Motor neuron (in vitro differentiated cells): Measurements from ENCODE around the gene BCL3. TPM values are rescaled to one million over a fixed set of nuclear protein-coding genes. Genes with fewer than 3 reads are reported as not detected.
A peak's percentile ranks its signal among the peaks of the same experiment; 100 is the strongest.
"Not testable (repeated sequence)": the region's sequence is repeated elsewhere in the genome, so short reads cannot be mapped to it uniquely, and the experiment has no call there.

Source experiments
- ATAC-seq, 8 experiments: fragments of 200-7000 bp; cut with Tn5 transposase; replicated peaks in 6 of 8; 2 replicates each; pipeline ENCODE4 v1.8.0; 2021; ENCODE audit warnings: mild to moderate bottlenecking in 8 of 8, moderate library complexity in 8 of 8
- H3K27ac ChIP-seq, 2 donors: fragments of 250-450 bp; sonication (Bioruptor Pico); 2 replicates each; pipeline ENCODE4 v1.9.0; 2021; ENCODE audit warnings: antibody characterized with exemption in 2 of 2, mild to moderate bottlenecking in 2 of 2, moderate library complexity in 1 of 2
- H3K4me1 ChIP-seq, 2 donors: fragments of 250-450 bp; sonication (Bioruptor Pico); replicated peaks in 1 of 2; 2 replicates each; pipeline ENCODE4 v1.6.1; 2021; ENCODE audit warnings: antibody characterized with exemption in 2 of 2, mild to moderate bottlenecking in 2 of 2, moderate library complexity in 1 of 2
- H3K4me3 ChIP-seq, 5 donors: fragments of 250-450 bp; sonication (Bioruptor Pico); 2 replicates each; pipeline ENCODE4 v1.9.0; 2021; ENCODE audit warnings: antibody characterized with exemption in 5 of 5, mild to moderate bottlenecking in 5 of 5, moderate library complexity in 4 of 5
- WGBS, 10 experiments: fragments of 450-650 bp; shearing (Covaris generic); methylation state at CpG; one replicate each; pipeline ENCODE4 v1.0.0; 2022; 5-methylcytosine and 5-hydroxymethylcytosine counted together
- in situ Hi-C, 9 experiments: fragments of 400-800 bp; cut with MboI; loops; one replicate each; pipeline ENCODE4 v1.15.0; 2021; ENCODE audit warnings: low sequenced_read_pairs in 9 of 9, low pct_unique_long_range_greater_than_20kb in 2 of 9; ENCODE audit not compliant: unreplicated experiment in 9 of 9
- total RNA-seq, 8 experiments: library from RNA; unstranded; fragments of 300-600 nt; gene quantifications; 2 replicates each; pipeline versions ENCODE4 v1.2.3 to v1.2.4, GENCODE V29; 2022

BCL3 gene
- total RNA-seq, 8 experiments from 2014 or later, result 1.2 to 26.8 (median 3.6) TPM

DNA sequence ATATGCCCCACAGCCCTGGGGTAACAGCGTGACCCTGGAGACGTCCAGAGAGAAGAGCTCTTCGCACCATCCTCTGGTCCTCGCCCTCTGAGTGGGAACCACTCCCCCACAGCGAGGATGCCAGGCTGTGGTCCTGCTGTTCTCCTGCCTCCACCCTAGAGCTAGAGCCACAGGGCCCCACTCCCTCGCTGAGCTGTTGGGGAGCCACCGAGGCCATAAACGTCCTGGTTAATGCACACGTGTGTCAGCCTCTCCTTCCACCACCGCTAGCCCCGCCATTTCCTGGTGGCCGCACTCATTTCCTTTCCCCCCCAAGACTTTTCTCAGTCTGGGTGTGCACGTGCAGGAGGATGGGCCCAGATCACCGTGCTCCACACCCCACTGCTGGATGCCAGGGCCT, 38.0 kb upstream of the BCL3 start:
- no peak for ATAC-seq
- Histone ChIP-seq H3K4me1 (no peaks in the 10 kb centered on the region), H3K27ac (no peak overlapping the region), H3K4me3 (no peak overlapping the region)
- in situ Hi-C loops, result no loop called here
- WGBS, 10 experiments, result 20 to 100% (median 87%) methylated on average over 1 to 3 of the region's 14 CpGs; no CpG with 5 or more reads in 6 of the 10 experiments

DNA sequence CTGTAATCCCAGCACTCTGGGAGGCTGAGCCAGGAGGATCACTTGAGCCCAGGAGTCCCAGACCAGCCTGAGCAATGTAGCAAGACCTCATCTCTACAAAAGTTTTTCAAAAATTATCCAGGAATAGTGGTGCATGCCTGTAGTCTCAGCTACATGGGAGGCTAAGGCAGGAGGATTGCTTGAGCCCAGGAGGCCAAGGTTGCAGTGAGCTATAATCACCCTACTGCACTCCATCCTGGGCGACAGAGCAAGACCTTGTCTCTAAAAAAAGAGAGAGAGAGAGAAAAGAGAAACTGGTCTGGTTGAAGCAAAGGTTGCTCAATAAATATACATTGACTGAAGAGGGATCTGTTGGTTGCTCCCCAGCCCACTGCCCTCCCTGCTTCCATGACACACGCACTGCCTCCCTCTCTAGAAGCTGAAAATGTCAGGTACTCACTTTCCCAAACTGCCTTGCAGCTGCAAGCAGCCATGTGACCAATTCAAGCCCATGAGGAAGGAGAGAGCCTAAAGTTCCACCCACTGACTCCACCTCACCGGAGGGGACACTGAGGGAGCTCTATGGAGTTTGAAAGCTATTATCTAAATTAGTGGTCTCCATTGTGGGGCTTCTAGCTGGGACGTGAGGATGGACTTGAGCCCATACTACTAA, 35.5 kb upstream of the BCL3 start:
- 0 to 100% (median 23%) methylated on average over 1 to 4 of the region's 4 CpGs; no CpG with 5 or more reads in 2 of the 10 experiments for WGBS, 10 experiments
- in situ Hi-C loops, result no loop called here
- ATAC-seq, result peak in 2 of 8 experiments; percentile 26 to 50

DNA sequence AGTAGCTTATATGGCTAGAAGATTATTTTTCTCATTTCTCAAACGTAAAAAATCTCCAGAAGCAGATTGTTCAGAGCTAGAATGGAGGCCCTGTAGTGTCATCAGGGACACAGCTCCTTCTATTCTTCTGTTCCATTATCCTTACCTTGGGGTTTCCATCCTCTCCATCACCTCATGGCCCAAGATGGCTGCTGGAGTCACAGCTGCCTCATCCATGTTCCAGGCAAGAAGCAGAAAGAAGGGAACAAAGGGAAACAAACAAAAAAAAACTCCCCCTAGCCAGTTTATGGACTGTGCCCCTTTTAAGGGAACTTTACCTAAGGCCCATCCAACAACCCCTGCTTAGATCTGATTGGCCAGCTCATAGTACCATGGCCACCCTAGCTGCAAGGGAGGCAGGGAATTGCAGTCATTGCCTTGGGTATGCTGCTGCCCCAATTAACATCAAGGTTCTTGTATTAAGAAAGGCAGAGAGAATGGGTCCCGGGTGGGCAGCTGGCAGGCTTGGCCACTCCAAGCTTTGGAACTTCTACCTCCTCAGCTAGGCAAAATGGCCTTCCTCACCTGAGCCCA, 33.8 kb upstream of the BCL3 start:
- WGBS, 10 experiments, result 0 to 50% (median 0%) methylated on average over 1 to 2 of the region's 2 CpGs; no CpG with 5 or more reads in 2 of the 10 experiments
- Histone ChIP-seq H3K27ac (no peak overlapping the region), H3K4me1 (peaks cover 0 to 11% of the 10 kb centered on the region in 2 donors), H3K4me3 (no peak overlapping the region)
- ATAC-seq, result no peak
- in situ Hi-C loops, result no loop called here

More for the DNA sequence above, 35.5 kb upstream of the BCL3 start:
- no peak overlapping the region for H3K27ac ChIP-seq
- H3K4me1 ChIP-seq, result no peaks in the 10 kb centered on the region
- H3K4me3 ChIP-seq, result no peak overlapping the region

DNA sequence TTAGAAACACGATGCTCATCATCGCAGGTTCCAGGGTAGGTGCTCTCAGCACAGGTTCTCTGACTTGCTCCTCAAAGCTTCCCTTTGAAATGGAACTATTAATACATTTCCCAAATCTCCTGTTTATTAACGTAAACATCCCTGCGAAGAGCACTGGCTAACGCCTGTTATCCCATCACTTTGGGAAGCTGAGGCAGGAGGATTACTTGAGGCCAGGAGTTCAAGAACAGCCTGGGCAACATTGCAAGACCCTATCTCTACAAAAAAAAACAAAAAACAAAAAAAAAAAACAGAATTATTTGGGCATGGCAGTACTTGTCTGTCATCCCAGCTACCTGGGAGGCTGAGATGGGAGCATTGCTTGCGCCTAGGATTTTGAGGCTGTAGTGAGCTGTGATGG, 30.9 kb upstream of the BCL3 start:
- Histone ChIP-seq H3K27ac (no peak overlapping the region), H3K4me1 (peaks cover 0 to 11% of the 10 kb centered on the region in 2 donors), H3K4me3 (no peak overlapping the region)
- in situ Hi-C loops, result no loop called here
- no peak for ATAC-seq
- 94 to 100% (median 100%) methylated on average over 1 to 6 of the region's 6 CpGs; no CpG with 5 or more reads in 2 of the 10 experiments for WGBS, 10 experiments

DNA sequence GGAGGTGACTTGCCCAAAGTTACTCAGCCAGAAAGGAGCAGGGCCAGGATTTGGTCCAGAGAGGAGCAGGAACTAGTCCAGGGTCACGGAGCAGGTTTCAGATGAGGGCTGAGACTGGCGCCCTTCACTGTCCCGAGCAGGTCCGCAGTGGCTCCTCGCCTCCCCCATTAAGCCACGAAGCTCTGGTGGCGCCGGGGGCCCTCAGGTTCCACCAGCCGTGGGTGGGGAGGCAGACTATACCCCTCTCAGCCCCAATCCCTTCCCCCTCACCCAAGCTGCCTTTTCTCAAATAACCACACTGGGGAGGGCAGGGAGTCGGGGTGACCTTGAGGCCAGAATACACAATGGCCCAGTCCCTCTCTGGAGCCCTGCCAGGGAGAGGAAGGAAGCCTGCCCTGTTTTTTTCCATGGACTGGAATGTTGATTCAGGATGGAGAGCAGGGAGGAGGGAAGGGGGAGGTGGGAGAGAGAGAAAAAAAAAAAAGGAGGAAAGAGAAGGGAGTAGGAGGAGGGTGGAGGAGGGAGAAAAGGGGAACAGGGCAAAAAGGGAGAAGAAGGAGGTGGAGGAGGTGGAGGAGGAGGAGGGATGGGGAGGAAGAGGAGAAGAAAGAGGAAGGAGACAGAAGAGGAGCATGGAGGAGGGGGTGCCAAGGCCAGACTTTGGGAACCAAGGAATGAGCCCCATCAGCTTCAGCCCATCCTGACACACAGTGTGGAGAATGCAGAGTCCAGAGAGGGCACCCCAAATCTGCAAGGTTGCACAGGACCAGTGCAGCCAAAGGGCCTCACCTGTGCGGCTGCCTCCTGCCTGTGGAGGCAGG, 29.9 kb upstream of the BCL3 start:
- H3K4me3 ChIP-seq, result no peak overlapping the region
- in situ Hi-C loops, result no loop called here
- peak in 7 of 8 experiments; percentile 39 to 73 (median 49) for ATAC-seq
- H3K27ac ChIP-seq, result no peak overlapping the region
- peaks cover 0 to 11% of the 10 kb centered on the region in 2 donors for H3K4me1 ChIP-seq
- 33 to 51% (median 47%) methylated on average over 1 to 9 of the region's 11 CpGs; no CpG with 5 or more reads in 6 of the 10 experiments for WGBS, 10 experiments

DNA sequence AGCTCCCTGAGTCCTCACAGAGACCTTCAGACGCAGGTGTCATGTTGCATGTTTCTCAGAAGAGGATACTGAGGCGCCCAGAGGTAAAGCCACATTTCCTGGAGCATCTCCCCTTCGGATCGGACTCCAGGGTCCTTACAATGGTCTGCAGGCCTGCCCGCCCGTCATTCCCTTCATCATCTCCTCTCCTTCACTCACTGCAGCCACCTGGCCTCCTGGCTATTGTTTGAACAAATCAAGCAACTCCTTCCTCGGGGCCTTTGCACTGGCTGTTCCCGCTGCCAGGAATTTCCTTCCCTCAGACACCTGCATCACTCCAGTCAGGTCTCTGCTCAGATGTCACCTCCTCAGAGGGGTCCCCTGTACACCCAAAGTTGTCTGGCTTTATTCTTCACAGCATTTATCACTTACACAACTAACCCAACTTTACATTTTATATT, 29.2 kb upstream of the BCL3 start:
- WGBS, 10 experiments, result 62 to 100% (median 89%) methylated on average over 1 to 6 of the region's 8 CpGs; no CpG with 5 or more reads in 4 of the 10 experiments
- no peak for ATAC-seq
- H3K4me1 ChIP-seq, result peaks cover 0 to 11% of the 10 kb centered on the region in 2 donors
- no peak overlapping the region for H3K27ac ChIP-seq
- in situ Hi-C loops, result no loop called here
- H3K4me3 ChIP-seq, result no peak overlapping the region

DNA sequence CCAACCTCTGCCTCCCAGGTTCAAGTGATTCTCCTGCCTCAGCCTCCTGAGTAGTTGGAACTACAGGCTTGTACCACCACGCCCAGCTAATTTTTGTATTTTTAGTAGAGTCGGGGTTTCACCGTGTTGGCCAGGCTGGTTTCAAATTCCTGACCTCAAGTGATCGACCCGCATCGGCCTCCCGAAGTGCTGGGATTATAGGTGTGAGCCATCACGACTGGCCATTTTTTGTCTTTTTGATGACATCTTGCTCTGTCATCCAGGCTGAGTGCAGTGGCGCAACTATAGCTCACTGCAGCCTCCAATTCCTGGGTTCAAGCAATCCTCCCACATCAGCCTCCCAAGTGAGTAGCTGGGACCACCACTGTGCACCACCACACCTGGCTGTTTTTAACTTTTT, 28.1 kb upstream of the BCL3 start:
- in situ Hi-C loops, result loop anchor here in 1 of 9 experiments (5.0 kb wide), 1 partner anchor 42 kb away; no protein-coding TSS in a partner anchor
- not testable (repeated sequence) for ATAC-seq

DNA sequence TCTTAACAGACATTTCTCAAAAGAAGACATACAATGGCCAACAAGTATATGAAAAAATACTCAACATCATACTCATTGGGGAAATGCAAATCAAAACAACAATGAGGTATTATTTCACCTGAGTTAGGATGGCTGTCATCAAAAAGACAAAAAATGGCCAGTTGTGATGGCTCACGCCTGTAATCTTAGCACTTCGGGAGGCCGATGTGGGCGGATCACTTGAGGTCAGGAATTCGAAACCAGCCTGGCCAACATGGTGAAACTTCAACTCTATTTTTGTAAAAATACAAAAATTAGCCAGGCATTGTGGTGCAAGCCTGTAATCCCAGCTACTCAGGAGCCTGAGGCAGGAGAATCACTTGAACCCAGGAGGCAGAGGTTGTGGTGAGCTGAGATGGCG, 27.6 kb upstream of the BCL3 start:
- H3K4me1 ChIP-seq, result peaks cover 0 to 11% of the 10 kb centered on the region in 2 donors
- ATAC-seq, result no peak
- in situ Hi-C loops, result loop anchor here in 1 of 9 experiments (5.0 kb wide), 1 partner anchor 41 kb away; no protein-coding TSS in a partner anchor
- H3K27ac ChIP-seq, result no peak overlapping the region
- no peak overlapping the region for H3K4me3 ChIP-seq
- 61 to 91% (median 85%) methylated on average over 2 to 6 of the region's 6 CpGs; no CpG with 5 or more reads in 2 of the 10 experiments for WGBS, 10 experiments

More for the DNA sequence above, 28.1 kb upstream of the BCL3 start:
- H3K27ac ChIP-seq, H3K4me3 ChIP-seq: not testable (repeated sequence)
- H3K4me1 ChIP-seq, result peaks cover 0 to 11% of the 10 kb centered on the region in 2 donors
- WGBS, 10 experiments, result 60 to 100% (median 92%) methylated on average over 1 to 9 of the region's 9 CpGs; no CpG with 5 or more reads in 4 of the 10 experiments

DNA sequence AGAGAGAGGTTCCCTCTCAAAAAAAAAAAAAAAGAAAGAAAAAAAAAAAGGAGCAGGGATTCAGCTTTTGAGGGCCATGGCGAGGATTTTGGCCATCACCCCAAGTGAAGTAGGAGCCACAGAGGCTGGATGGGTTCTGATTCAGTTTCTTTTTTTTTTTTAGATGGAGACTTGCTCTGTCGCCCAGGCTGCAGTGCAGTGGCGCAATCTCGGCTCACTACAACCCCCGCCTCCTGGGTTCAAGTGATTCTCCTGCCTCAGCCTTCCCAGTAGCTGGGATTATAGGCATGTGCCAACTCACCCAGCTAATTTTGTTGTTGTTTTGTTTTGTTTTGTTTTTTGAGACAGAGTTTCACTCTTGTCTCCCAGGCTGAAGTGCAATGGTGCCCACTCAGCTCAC, 27.1 kb upstream of the BCL3 start:
- H3K4me3 ChIP-seq, H3K27ac ChIP-seq, ATAC-seq: not testable (repeated sequence)
- H3K4me1 ChIP-seq, result peaks cover 0 to 11% of the 10 kb centered on the region in 2 donors
- in situ Hi-C loops, result loop anchor here in 1 of 9 experiments (5.0 kb wide), 1 partner anchor 41 kb away; no protein-coding TSS in a partner anchor
- 58 to 100% (median 100%) methylated on average over 1 to 5 of the region's 5 CpGs; no CpG with 5 or more reads in 3 of the 10 experiments for WGBS, 10 experiments

DNA sequence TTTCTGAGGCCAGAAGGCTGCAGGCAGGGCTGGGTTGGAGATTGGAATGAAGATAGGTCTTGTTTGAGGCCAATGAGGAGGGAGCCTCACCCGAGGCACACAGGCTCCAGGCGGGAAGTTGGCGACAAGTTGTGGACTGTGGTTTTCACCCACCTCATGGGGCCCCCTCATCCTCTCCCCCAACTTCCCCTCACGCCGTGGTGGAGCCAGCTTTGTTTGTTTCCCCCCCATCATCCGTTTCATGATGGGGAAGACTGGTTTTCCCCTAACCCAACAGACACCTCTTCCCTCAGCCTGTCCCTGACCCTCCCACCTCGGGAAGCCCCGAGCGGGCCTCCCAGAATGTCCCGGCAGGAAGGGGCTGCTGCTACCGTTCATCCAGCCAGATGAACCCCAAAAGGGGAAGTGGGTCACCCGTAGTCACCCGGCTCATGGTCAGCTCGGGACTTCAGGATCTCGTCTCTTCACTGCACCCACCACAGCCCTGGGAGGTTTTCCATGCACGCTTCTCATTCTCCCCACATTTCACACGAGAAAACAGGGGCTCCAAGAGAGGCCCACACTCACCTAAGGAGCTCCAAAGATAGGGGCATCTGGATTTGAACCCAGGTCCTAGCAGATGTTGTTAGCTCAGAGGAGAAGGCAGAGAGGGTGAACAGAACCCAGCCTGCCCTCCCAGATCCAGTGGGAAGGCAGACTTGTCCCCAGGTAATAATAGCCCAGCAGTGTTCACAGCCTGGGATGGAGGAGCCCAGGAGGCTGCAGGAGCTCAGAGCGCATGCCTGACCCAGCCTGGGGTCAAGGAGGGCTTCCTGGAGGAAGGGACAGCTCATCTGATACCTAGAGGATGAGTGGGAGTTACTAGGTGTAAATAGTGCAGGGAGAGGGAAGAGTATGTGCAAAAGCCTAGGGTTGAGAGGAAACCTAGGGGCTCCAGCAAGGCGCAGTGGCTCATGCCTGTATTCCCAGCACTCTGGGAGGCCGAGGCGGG, 26.1 kb upstream of the BCL3 start:
- WGBS, 10 experiments, result 50 to 91% (median 74%) methylated on average over 1 to 4 of the region's 21 CpGs; no CpG with 5 or more reads in 3 of the 10 experiments
- no peak for ATAC-seq
- Histone ChIP-seq H3K4me1 (peaks cover 0 to 11% of the 10 kb centered on the region in 2 donors), H3K27ac (no peak overlapping the region), H3K4me3 (no peak overlapping the region)
- in situ Hi-C loops, result loop anchor here in 1 of 9 experiments (5.0 kb wide), 1 partner anchor 40 kb away; no protein-coding TSS in a partner anchor

DNA sequence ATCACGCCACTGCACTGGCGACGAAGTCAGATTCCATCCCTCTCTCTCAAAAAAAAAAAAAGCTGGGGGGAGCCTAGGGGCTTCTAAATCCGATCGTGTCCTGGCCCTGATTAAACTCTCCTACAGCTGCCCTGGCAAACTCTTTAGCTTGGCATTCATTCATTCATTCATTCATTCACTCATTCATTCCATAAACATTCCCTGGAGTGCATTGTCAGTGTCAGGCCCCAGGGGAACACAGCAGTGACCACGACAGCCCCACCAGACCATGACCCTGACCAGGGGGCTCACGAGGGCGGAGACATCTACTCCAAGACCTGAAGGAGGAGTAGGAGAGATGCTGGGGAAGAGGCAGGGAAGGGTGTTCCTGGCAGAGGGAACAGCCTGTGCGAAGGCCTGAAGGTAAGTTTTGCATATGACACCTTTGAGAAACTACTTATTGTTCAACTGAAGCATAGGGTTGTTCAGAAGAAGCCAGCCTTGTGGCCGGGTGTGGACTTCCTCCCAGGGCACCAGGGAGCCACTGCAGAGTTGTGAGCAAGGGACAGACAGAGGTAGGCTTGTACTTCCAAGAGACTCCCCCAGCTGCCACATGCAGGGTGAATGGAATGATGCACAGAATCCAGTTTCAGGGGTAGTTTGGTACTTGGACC, 25.1 kb upstream of the BCL3 start:
- in situ Hi-C loops, result loop anchor here in 1 of 9 experiments (5.0 kb wide), 1 partner anchor 39 kb away; no protein-coding TSS in a partner anchor
- Histone ChIP-seq H3K27ac (no peak overlapping the region), H3K4me1 (peaks cover 0 to 6% of the 10 kb centered on the region in 2 donors), H3K4me3 (no peak overlapping the region)
- WGBS, 10 experiments, result 25 to 80% (median 59%) methylated on average over 2 to 7 of the region's 10 CpGs; no CpG with 5 or more reads in 2 of the 10 experiments
- peak in 7 of 8 experiments; percentile 21 to 50 (median 37) for ATAC-seq
